Kidney tubule cell (primary cell): Measurements from ENCODE around the gene UBXN1.

Source experiments
- DNase-seq: peaks from one replicate; pipeline ENCODE4 v3.0.0-alpha.2; 2018; ENCODE audit warnings: low spot score

The UBXN1 gene

DNA sequence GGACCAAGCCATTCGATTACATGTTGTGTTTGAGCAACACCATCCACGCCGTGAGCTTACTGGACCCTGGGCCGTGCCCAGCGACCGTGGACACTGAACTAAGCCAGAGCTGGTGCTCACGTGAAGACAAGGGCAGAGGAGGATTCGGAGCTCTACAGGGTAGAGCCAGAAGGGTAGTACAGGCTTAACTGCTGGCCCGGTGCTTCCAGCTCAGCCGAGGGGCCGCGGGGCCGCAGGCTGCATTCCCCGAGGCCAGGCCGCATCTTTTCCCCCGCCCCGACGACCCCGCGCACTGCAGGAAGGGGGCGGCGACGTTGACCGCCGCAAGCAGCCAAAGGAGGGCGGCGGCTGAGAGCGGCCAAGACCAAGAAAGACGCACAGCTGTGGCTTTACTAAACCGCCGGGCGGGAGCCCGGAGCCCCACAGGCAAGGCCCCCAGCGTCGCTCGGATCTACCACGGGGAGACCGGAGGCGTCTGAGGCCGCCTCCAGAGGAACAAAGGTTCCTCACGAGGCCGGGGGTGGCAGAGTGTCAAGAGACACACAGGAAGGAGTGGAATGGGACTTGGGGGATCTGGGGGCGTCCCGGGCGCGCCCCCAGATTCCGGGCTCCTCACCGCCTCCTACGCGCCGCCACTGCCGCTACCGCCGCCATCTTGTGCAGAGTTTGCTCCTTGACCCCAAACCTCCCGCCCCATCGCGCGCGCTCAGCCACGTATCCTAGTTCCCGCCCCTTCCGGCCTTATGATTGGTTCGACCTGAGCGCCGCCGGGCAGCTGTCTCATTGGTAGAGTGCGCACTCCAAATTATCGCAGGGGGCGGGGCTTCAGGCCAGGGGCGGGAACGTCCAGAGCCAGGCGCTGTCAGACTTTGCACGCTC, 32.7 kb downstream of the UBXN1 start, which contains the start of gene GANAB:
Gene GANAB, minus strand, starts transcription at position 668 of the 879 bp plus-strand sequence. Its CDS starts 14 bp downstream, at position 654.
- peak; percentile 97 for DNase-seq

DNA sequence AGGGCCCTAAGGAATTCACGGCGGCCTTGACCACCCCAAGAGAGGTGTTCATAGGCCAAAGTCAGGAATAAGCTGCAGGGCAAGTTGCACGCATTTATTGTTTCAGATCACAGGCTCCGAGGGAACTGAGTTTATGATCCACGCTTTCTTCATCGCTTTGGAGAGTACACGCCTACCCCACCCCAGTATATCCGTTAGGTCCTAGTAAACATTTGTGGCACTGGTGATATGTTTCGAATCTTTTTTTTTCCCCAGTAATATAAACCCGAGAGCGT, 33.3 kb downstream of the UBXN1 start:
- peak; percentile 7 for DNase-seq

DNA sequence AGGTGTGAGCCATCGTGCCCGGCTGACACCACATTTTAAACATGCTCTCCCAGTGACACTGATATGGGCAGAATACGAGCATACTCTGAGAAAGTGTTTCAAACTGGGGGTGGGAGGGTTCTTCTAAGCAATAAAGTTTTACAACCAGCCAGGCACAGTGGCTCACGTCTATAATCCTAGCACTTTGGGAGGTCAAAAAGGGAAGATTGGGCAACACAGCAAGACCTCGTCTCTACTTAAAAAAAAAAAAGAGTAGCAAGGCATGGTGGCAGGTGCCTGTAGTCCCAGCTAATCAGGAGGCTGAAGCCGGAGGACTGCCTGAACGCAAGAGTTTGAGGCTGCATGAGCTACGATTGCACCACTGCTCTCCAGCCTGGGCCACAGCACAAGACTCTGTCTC, 34.7 kb downstream of the UBXN1 start:
- DNase-seq: no peak

DNA sequence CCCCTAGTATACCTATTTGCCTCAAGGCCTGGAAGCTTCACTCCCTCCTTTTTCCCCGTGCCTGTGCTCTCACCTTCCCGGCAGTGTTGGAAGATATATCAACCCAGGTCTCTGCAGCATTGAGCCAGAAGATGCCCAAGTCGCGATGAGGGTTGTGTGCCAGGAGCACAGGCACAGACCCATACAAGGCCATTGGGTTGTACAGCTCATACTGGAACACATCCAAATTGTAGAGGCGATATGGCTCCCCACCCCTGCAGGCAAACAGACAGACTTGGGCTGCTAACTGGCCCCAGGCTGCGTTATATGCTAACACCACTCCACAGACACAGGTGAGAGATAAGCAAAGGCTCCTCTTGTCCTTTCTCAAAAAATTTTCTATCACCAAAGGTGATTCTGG, 46.4 kb downstream of the UBXN1 start:
- no peak for DNase-seq

DNA sequence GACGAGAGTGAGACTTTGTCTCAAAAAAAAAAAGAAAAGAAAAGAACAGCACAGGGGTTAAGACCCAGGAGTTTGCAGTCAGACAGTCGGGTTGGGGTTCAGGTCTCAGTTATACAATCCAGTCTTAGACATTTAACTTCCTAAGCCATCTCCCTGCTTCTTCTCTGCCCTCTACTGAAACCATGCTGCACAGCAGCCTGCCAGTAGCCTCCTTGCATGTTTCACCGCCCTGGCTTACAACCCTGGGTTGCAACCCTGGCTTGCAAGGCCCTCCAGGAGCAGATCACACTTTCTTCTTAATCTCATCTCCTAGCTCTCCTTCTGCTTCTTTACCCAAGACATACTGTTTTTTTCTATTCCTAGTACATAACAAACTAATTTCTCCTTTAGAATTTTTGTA, 51.2 kb downstream of the UBXN1 start:
- DNase-seq: no peak
